GM23338 (cell line): ENCODE data around the gene IL17C. TPM values are rescaled to one million over a fixed set of nuclear protein-coding genes. Genes with fewer than 3 reads are reported as not detected.

ENCODE experiments used
- ATAC-seq: fragments of 200-7000 bp; cut with Tn5 transposase; 3 replicates; pipeline ENCODE4 v1.9.1; 2020
- DNase-seq: peaks from one replicate; pipeline ENCODE4 v3.0.0-alpha.2; 2015; ENCODE audit warnings: low spot score
- H2AFZ ChIP-seq: fragments of 200-600 bp; sonication (generic); 2 replicates; pipeline ENCODE4 v1.8.0; 2016; ENCODE audit warnings: antibody characterized with exemption, mild to moderate bottlenecking, moderate library complexity
- H3F3A ChIP-seq: fragments of 200-600 bp; sonication (generic); replicated peaks from 2 replicates; pipeline ENCODE4 v1.8.0; 2017; ENCODE audit warnings: antibody characterized with exemption, mixed run types, low read depth
- H3K27ac ChIP-seq: fragments of 200-600 bp; sonication (generic); 2 replicates; pipeline ENCODE4 v1.6.1; 2016; ENCODE audit warnings: low read depth
- H3K27me3 ChIP-seq: fragments of 200-600 bp; sonication (generic); 2 replicates; pipeline ENCODE4 v1.8.0; 2016; ENCODE audit warnings: mild to moderate bottlenecking, mixed run types, moderate library complexity; ENCODE audit not compliant: insufficient read depth
- H3K36me3 ChIP-seq: fragments of 200-600 bp; sonication (generic); 2 replicates; pipeline ENCODE4 v1.8.0; 2016; ENCODE audit warnings: mild to moderate bottlenecking; ENCODE audit not compliant: insufficient read depth
- H3K4me1 ChIP-seq: fragments of 200-600 bp; sonication (generic); 2 replicates; pipeline ENCODE4 v1.8.0; 2016; ENCODE audit warnings: mild to moderate bottlenecking, moderate library complexity; ENCODE audit not compliant: insufficient read depth
- H3K4me2 ChIP-seq: fragments of 200-600 bp; sonication (generic); 2 replicates; pipeline ENCODE4 v1.7.1; 2017; ENCODE audit warnings: mixed run types
- H3K4me3 ChIP-seq: fragments of 200-600 bp; sonication (generic); 2 replicates; pipeline ENCODE4 v1.6.1; 2016; ENCODE audit warnings: mixed run types
- H3K79me2 ChIP-seq: fragments of 200-600 bp; sonication (generic); replicated peaks from 2 replicates; pipeline ENCODE4 v1.8.0; 2017; ENCODE audit warnings: mild to moderate bottlenecking; ENCODE audit not compliant: insufficient read depth
- H3K9me2 ChIP-seq: fragments of 200-600 bp; sonication (generic); 2 replicates; pipeline ENCODE4 v1.8.0; 2017; ENCODE audit not compliant: insufficient read depth
- H4K20me1 ChIP-seq: fragments of 200-600 bp; sonication (generic); replicated peaks from 2 replicates; pipeline ENCODE4 v1.8.0; 2017; ENCODE audit warnings: mild to moderate bottlenecking; ENCODE audit not compliant: insufficient read depth
- H3K27ac Mint-ChIP-seq: 2 replicates; pipeline ENCODE4 v1.8.0; 2020; ENCODE audit warnings: inconsistent platforms, mild to moderate bottlenecking, moderate library complexity, mixed read lengths
- H3K27me3 Mint-ChIP-seq: 3 replicates; pipeline ENCODE4 v1.8.0; 2022; ENCODE audit warnings: low read depth, mild to moderate bottlenecking, moderate library complexity, mixed read lengths, inconsistent platforms; ENCODE audit not compliant: insufficient read depth, poor library complexity
- H3K36me3 Mint-ChIP-seq: 3 replicates; pipeline ENCODE4 v1.8.0; 2021; ENCODE audit warnings: low read depth, mild to moderate bottlenecking, inconsistent platforms, moderate library complexity, mixed read lengths
- H3K4me1 Mint-ChIP-seq: 3 replicates; pipeline ENCODE4 v1.8.0; 2020; ENCODE audit warnings: mild to moderate bottlenecking, inconsistent platforms, mixed read lengths
- H3K4me3 Mint-ChIP-seq: 3 replicates; pipeline ENCODE4 v1.8.0; 2021; ENCODE audit warnings: moderate library complexity, mild to moderate bottlenecking, inconsistent platforms, mixed read lengths
- H3K9me3 Mint-ChIP-seq: 3 replicates; pipeline ENCODE4 v1.8.0; 2020; ENCODE audit warnings: moderate library complexity, mild to moderate bottlenecking, inconsistent platforms, mixed read lengths
- CREB1 ChIP-seq: fragments of 250-450 bp; sonication (Bioruptor Pico); IDR thresholded peaks from 2 replicates; pipeline ENCODE4 v1.5.0; 2020; ENCODE audit warnings: low read depth, mild to moderate bottlenecking, moderate library complexity
- CTCF ChIP-seq, 2 experiments: fragments of 200-600 bp in 1 of 2; sonication (generic) in 1 of 2; conservative IDR thresholded peaks; 2 replicates each; pipeline versions ENCODE4 v1.5.1 to v1.6.1; 2016 to 2017; ENCODE audit warnings: antibody characterized with exemption in 2 of 2, low read depth in 2 of 2, mild to moderate bottlenecking in 2 of 2, moderate library complexity in 1 of 2
- EZH2phosphoT487 ChIP-seq: fragments of 200-600 bp; sonication (generic); IDR thresholded peaks from one replicate; pipeline ENCODE4 v1.8.1; 2018; ENCODE audit warnings: antibody characterized with exemption; ENCODE audit not compliant: unreplicated experiment
- NANOG ChIP-seq: IDR thresholded peaks from 2 replicates; pipeline ENCODE4 v1.6.1; 2016; ENCODE audit warnings: antibody characterized with exemption, borderline replicate concordance
- POLR2AphosphoS5 ChIP-seq: IDR thresholded peaks from 2 replicates; pipeline ENCODE4 v1.6.1; 2016; ENCODE audit warnings: antibody characterized with exemption, low read depth
- ZNF114 ChIP-seq: fragments of 250-450 bp; sonication (Bioruptor Pico); IDR thresholded peaks from 2 replicates; pipeline ENCODE4 v1.5.0; 2020; ENCODE audit warnings: mild to moderate bottlenecking, moderate library complexity
- ZNF331 ChIP-seq: fragments of 250-450 bp; sonication (Bioruptor Pico); IDR thresholded peaks from 2 replicates; pipeline ENCODE4 v1.5.0; 2020; ENCODE audit warnings: low read depth, mild to moderate bottlenecking, moderate library complexity
- ZNF462 ChIP-seq: fragments of 250-450 bp; sonication (Bioruptor Pico); IDR thresholded peaks from 2 replicates; pipeline ENCODE4 v1.5.0; 2020; ENCODE audit warnings: mild to moderate bottlenecking, moderate library complexity
- polyA plus RNA-seq: library from polyadenylated mRNA; unstranded; fragments of >200 nt; fragmentation: Nextera tagmentation; extraction: Ambion mirVana; gene quantifications from 2 replicates; pipeline ENCODE4 v1.2.1, GENCODE V29; 2016
- total RNA-seq: library from RNA; depleted of rRNA; stranded (reverse); fragments of >200 nt; shearing (Covaris generic); gene quantifications from 2 replicates; pipeline ENCODE4 v1.2.3, GENCODE V29; 2014

IL17C gene
- total and polyA plus RNA-seq, 2 experiments from 2014 or later = 2.7 to 3.9 TPM

GRCh38 chr16:88614818-88615580, 23.4 kb upstream of the IL17C start:
- no peaks in the 10 kb centered on the region for H3K9me2 ChIP-seq
- peaks cover 5% of the 10 kb centered on the region for H3K36me3 ChIP-seq
- H2AFZ ChIP-seq = no peak overlapping the region
- no peak overlapping the region for H3K27ac ChIP-seq
- TF ChIP-seq POLR2AphosphoS5 = no peak
- no peak for TF ChIP-seq CTCF (conservative IDR thresholded peaks at IDR 0.05; ENCODE audit: low read depth in 2 of 2)
- TF ChIP-seq CREB1 (CRISPR knock-in tag) = no peak
- TF ChIP-seq ZNF331 = no peak
- peaks cover 9% of the 10 kb centered on the region; the same call in 1 of the 2 replicates for H3K4me1 ChIP-seq
- ATAC-seq (no peak), DNase-seq (no peak)
- H3K4me3 Mint-ChIP-seq = no peak overlapping the region; the same call in 2 of the 3 replicates
- H4K20me1 ChIP-seq = peaks cover 43% of the 10 kb centered on the region
- H3K79me2 ChIP-seq = peaks cover 44% of the 10 kb centered on the region
- H3K27me3 Mint-ChIP-seq = peaks cover 5% of the 10 kb centered on the region
- peaks cover 47% of the 10 kb centered on the region for H3K4me1 Mint-ChIP-seq
- H3K4me2 ChIP-seq = no peak overlapping the region
- peaks cover 19% of the 10 kb centered on the region for H3F3A ChIP-seq
- H3K27ac Mint-ChIP-seq = peak overlapping the region; percentile 78
- H3K36me3 Mint-ChIP-seq = peaks cover 42% of the 10 kb centered on the region
- no peaks in the 10 kb centered on the region for H3K27me3 ChIP-seq
- no peaks in the 10 kb centered on the region for H3K9me3 Mint-ChIP-seq
- no peak overlapping the region for H3K4me3 ChIP-seq

- Histone ChIP-seq H3K9me2 (no peaks in the 10 kb centered on the region), H3K4me1 (no peaks in the 10 kb centered on the region; the same call in 1 of the 2 replicates), H3K27ac (no peak overlapping the region), H3K79me2 (peaks cover 49% of the 10 kb centered on the region), H3F3A (peaks cover 8% of the 10 kb centered on the region; the same call in 1 of the 2 replicates), H3K36me3 (peaks cover 5% of the 10 kb centered on the region), H4K20me1 (peaks cover 37% of the 10 kb centered on the region), H3K27me3 (no peaks in the 10 kb centered on the region), H2AFZ (no peak overlapping the region), H3K4me2 (no peak overlapping the region), H3K4me3 (no peak overlapping the region)
- ATAC-seq (no peak), DNase-seq (no peak)
- H3K4me1 Mint-ChIP-seq = peaks cover 36% of the 10 kb centered on the region
- H3K4me3 Mint-ChIP-seq = no peak overlapping the region
- peaks cover 33% of the 10 kb centered on the region for H3K36me3 Mint-ChIP-seq
- peaks cover 4% of the 10 kb centered on the region for H3K27me3 Mint-ChIP-seq
- 0 out of 2 replicates have a peak overlapping the region, but pooled peaks have one; percentile 32 for H3K27ac Mint-ChIP-seq
- no peaks in the 10 kb centered on the region for H3K9me3 Mint-ChIP-seq
- TF ChIP-seq ZNF462 (CRISPR knock-in tag) (no peak), NANOG (no peak), ZNF114 (CRISPR knock-in tag) (no peak), CREB1 (CRISPR knock-in tag) (no peak), EZH2phosphoT487 (no peak), CTCF (conservative IDR thresholded peaks at IDR 0.05; ENCODE audit: low read depth in 2 of 2) (no peak)
Measured at GRCh38 chr16:88616320-88616719, 22.1 kb upstream of the IL17C start.
